Measurements from ENCODE around the gene RGS8. TPM values are rescaled to one million over a fixed set of nuclear protein-coding genes. Genes with fewer than 3 reads are reported as not detected.

The RGS8 gene
- total and polyA plus RNA-seq, 10 of the 15 experiments (the other 5 are each of a cell fraction or from before 2014, with no cell fraction given), result 0.03 to 0.62 (median 0.33) TPM

DNA sequence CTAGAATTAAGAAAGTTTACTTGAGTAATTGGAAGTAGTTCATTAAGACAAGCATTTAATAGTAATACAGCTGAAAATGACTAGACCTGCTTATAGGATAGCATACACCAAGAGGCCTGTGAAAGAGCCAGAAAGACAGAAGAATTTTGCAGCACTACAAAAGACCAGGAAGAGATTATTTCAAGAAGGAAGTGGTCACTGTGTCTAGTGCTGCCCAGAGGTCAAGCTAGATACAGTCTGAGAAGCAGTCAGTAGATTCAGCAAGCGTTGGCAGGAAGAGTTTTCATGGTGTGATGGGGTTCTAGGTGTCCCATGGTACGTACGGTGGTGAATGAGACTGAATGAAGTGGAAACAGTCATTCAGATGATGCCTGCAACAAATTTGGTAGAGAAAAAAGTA lies 31.5 kb downstream of the RGS8 start:
- no peaks in the 10 kb centered on the region for H3K27me3 ChIP-seq (replicated peaks in 1 of 2; ENCODE audit: control insufficient read depth in 2 of 2, insufficient read depth in 2 of 2, low read length in 1 of 2)
- H3K4me1 ChIP-seq (ENCODE audit: control insufficient read depth, insufficient read depth, low read length), result peaks cover 28% of the 10 kb centered on the region; the same call in 1 of the 2 replicates
- no peaks in the 10 kb centered on the region for H3K36me3 ChIP-seq (ENCODE audit: control insufficient read depth in 2 of 2, insufficient read depth in 2 of 2, low read length in 1 of 2)
- H4K20me1 ChIP-seq (ENCODE audit: control insufficient read depth, insufficient read depth), result no peaks in the 10 kb centered on the region
- ChIA-PET RAD21 (ENCODE audit: unreplicated experiment) (interaction anchor here (0.8 to 1.8 kb wide), 3 partner anchors 24 to 129 kb away, joined by 3 to 6 read pairs (median 3); no protein-coding TSS in a partner anchor), POLR2A (interaction anchor here (0.7 to 1.2 kb wide), 2 partner anchors 10 to 14 kb away, joined by 4 to 5 read pairs; no protein-coding TSS in a partner anchor), CTCF (interaction anchor here (1.2 to 6.9 kb wide), 5 partner anchors 14 to 138 kb away, joined by 3 to 61 read pairs (median 4); no protein-coding TSS in a partner anchor), SMC1A (ENCODE audit: uncharacterized antibody, unreplicated experiment) (interaction anchor here (0.9 to 3.9 kb wide), 15 partner anchors 9 to 129 kb away, joined by 3 to 26 read pairs (median 4); partner anchors contain the start of gene RGS16)
- H3K9ac ChIP-seq (ENCODE audit: control insufficient read depth, insufficient read depth, low read length), result no peak overlapping the region
- ATAC-seq, result no peak
- H3K4me3 ChIP-seq, result no peak overlapping the region
- H2AFZ ChIP-seq (ENCODE audit: control insufficient read depth, low read depth, low read length), result no peak overlapping the region
- no peaks in the 10 kb centered on the region for H3K79me2 ChIP-seq (ENCODE audit: control insufficient read depth, insufficient read depth, low read length)
- FAIRE-seq, result no peak
- intact Hi-C loops (cut with micrococcal nuclease; ENCODE audit: unreplicated experiment), result no loop called here
- no peak overlapping the region for H3K4me2 ChIP-seq (ENCODE audit: control insufficient read depth, insufficient read depth)
- no peak for TF ChIP-seq POLR2A (IDR thresholded peaks at IDR 0.05; ENCODE audit: low read depth, low read length)
- no peak for TF ChIP-seq SRF (IDR thresholded peaks at IDR 0.05; ENCODE audit: low read depth in 2 of 2, low read length in 2 of 2)
- TF ChIP-seq CHD1 (IDR thresholded peaks at IDR 0.05; ENCODE audit: low read depth, low read length), result no peak
- TF ChIP-seq, protein P1, sequence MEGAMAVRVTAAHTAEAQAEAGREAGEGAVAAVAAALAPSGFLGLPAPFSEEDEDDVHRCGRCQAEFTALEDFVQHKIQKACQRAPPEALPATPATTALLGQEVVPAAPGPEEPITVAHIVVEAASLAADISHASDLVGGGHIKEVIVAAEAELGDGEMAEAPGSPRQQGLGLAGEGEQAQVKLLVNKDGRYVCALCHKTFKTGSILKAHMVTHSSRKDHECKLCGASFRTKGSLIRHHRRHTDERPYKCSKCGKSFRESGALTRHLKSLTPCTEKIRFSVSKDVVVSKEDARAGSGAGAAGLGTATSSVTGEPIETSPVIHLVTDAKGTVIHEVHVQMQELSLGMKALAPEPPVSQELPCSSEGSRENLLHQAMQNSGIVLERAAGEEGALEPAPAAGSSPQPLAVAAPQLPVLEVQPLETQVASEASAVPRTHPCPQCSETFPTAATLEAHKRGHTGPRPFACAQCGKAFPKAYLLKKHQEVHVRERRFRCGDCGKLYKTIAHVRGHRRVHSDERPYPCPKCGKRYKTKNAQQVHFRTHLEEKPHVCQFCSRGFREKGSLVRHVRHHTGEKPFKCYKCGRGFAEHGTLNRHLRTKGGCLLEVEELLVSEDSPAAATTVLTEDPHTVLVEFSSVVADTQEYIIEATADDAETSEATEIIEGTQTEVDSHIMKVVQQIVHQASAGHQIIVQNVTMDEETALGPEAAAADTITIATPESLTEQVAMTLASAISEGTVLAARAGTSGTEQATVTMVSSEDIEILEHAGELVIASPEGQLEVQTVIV (IDR thresholded peaks at IDR 0.05; ENCODE audit: borderline replicate concordance, partially characterized antibody), result no peak
- TF ChIP-seq EGR1 (IDR thresholded peaks at IDR 0.05; ENCODE audit: borderline replicate concordance in 1 of 2, low read depth in 2 of 2, low read length in 2 of 2), result no peak
- TF ChIP-seq MYB (IDR thresholded peaks at IDR 0.05; ENCODE audit: borderline replicate concordance, low read depth, low read length), result no peak
- no peak for TF ChIP-seq ZBED1 (IDR thresholded peaks at IDR 0.05; ENCODE audit: borderline replicate concordance)
- no peak for TF ChIP-seq IKZF1 (conservative IDR thresholded peaks at IDR 0.05)
- TF ChIP-seq EZH2 (IDR thresholded peaks at IDR 0.05; ENCODE audit: borderline replicate concordance, control insufficient read depth, low read depth, low read length), result no peak
- 54% methylated on average over 3 of the region's 3 CpGs for WGBS (ENCODE audit: insufficient coverage, insufficient replicate concordance, low lambda C conversion rate, missing lambda C conversion rate)
- H3K27ac ChIP-seq (ENCODE audit: control insufficient read depth, insufficient read depth), result no peak overlapping the region
- DNase-seq (ENCODE audit: low read depth, low spot score), result no peak
- no peaks in the 10 kb centered on the region for H3K9me3 ChIP-seq (replicated peaks; ENCODE audit: control insufficient read depth, insufficient read depth, low read length)
- BruUV-seq (replicated peaks), result no TSS peak
- in situ Hi-C loops (cut with MboI), result no loop called here

Data from GM12878 (cell line).